Coronary artery (tissue), 2 donors: ENCODE measurements around the gene CD2AP.

ENCODE experiments used
- DNase-seq: peaks from one replicate; pipeline ENCODE4 v3.0.0-alpha.2; 2017; ENCODE audit warnings: low spot score
- H3K27ac ChIP-seq, 2 donors: fragments of 200-600 bp; sonication (generic); one replicate each; pipeline ENCODE4 v1.5.1; 2016 to 2019
- H3K4me3 ChIP-seq: fragments of 200-600 bp; sonication (generic); 2 replicates; pipeline ENCODE4 v1.5.1; 2016; ENCODE audit warnings: mild to moderate bottlenecking, moderate library complexity
- TF ChIP-seq, protein P1 (sequence below): fragments of 200-600 bp; sonication (generic); IDR thresholded peaks from one replicate; pipeline ENCODE4 v1.5.1; 2019; ENCODE audit warnings: antibody characterized with exemption

Gene CD2AP

DNA sequence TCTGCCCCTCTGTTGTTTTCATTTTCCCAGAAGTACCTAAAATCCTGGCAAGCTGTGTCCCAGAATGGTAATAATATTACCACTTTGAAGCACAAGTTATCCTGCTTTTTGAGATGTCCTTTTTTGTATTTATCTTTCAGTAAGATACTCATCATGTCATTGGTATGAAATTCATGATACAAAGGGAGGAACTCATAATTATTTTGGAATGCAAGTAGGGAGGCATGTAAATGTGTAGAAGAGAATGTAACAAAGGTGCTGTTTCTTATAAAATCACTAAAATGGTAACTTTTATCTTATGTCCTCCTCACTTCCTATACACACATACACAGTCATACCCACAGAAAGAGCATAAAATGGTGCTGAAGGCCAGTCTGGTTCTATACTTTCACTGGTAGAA lies 109.9 kb downstream of the CD2AP start:
- TF ChIP-seq, protein P1, sequence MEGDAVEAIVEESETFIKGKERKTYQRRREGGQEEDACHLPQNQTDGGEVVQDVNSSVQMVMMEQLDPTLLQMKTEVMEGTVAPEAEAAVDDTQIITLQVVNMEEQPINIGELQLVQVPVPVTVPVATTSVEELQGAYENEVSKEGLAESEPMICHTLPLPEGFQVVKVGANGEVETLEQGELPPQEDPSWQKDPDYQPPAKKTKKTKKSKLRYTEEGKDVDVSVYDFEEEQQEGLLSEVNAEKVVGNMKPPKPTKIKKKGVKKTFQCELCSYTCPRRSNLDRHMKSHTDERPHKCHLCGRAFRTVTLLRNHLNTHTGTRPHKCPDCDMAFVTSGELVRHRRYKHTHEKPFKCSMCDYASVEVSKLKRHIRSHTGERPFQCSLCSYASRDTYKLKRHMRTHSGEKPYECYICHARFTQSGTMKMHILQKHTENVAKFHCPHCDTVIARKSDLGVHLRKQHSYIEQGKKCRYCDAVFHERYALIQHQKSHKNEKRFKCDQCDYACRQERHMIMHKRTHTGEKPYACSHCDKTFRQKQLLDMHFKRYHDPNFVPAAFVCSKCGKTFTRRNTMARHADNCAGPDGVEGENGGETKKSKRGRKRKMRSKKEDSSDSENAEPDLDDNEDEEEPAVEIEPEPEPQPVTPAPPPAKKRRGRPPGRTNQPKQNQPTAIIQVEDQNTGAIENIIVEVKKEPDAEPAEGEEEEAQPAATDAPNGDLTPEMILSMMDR, result no peak
- no peak for DNase-seq
- Histone ChIP-seq H3K4me3 (no peak overlapping the region), H3K27ac (no peak overlapping the region)

DNA sequence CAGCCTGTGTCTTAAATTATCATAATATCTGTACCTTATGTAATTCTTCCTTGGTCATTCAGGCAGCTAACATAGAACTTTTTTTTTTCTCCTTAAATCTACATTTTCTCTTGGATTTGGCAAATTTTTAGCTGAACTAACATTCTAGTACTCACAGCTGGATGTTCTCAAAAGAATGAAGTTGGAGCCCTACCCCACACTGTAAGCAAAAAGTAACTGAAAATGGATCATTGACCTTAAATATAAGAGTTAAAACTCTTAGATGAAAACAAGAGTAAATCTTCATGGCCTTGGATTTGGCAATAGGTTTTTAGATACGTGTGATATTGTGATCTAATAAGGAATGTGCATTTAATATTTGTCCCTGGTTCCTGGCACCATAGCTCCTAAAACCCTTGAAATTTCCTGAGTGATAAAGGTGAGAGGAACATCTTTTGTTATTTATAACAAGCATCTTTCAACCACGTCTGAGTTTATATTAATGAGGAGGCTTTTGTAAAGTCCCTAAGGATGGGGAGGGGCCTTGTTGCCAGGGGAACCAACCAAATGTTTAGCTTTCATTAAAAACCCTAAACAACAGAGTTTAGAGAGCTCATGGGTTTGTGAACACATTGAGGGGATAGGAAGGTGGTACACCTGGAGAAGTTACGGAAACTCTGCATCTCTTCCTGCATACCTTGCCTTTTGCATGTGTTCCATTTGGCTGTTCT lies 114.7 kb downstream of the CD2AP start:
- H3K4me3 ChIP-seq, result no peak overlapping the region
- no peak for DNase-seq
- no peak overlapping the region for H3K27ac ChIP-seq
- TF ChIP-seq, protein P1, result no peak

DNA sequence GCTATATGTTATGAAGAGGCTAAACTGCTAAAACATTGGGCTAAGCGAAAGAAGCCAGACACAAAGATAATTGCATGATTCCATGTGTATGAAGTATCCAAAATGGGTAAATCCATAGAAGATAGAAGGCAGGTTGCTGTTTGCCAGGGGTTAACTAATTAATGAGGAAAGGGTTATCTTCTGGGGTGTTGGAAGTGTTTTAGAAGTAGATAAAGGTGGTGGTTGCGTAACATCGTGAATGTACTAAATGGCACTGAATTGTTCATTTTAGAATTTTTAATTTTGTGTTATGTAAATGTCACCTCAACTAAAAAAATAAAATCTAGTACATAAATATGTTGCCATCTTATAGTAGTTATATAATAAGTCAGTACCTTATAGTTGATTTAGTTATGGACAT lies 116.4 kb downstream of the CD2AP start:
- no peak for DNase-seq
- TF ChIP-seq, protein P1, result no peak
- no peak overlapping the region for H3K27ac ChIP-seq
- H3K4me3 ChIP-seq, result no peak overlapping the region

GRCh38 chr6:47595785-47596184 lies 118.2 kb downstream of the CD2AP start:
- TF ChIP-seq, protein P1, result no peak
- Histone ChIP-seq H3K4me3 (no peak overlapping the region), H3K27ac (no peak overlapping the region)
- no peak for DNase-seq

- DNase-seq, result no peak
- Histone ChIP-seq H3K4me3 (no peak overlapping the region), H3K27ac (no peak overlapping the region)
- TF ChIP-seq, protein P1, result no peak
These were observed 120.8 kb downstream of the CD2AP start for GRCh38 chr6:47598367-47598766.

DNA sequence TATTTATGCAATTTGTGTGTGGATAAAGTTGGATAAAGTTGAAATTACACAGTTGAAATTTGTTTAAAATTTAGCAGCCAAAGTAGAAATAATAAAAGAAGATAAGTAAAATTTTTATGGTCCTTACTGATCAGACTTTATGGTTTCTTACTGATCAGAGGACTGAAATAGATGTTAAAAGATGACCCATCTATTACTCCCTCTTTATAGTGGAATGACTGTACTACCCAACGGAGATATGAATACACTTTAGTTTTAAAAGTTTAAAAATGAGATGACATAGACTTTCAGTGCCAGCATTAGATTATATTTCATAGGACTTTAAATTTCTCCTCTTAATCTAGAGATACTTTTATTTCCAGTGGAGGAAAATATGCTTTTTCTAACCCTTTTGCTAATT lies 121.9 kb downstream of the CD2AP start:
- no peak overlapping the region for H3K4me3 ChIP-seq
- no peak overlapping the region for H3K27ac ChIP-seq
- no peak for DNase-seq
- TF ChIP-seq, protein P1, result no peak

DNA sequence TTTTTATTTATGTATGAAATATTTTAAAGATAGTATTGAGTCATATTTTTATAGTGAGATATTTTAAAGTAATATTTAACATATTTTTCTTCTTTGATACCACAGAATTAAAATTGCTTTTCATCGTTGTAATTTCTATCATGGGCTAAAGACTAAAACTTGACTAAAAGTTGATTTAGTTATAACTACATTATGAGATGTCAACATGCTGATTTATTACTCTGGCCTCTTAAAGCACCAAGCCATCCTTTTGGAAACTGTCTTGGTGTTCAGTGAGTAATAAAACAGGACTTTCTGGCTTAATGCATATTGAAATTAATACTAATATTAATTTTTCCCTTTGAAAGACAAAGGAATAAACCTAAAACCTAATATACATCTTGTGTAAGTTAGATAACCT lies 125.6 kb downstream of the CD2AP start:
- Histone ChIP-seq H3K4me3 (no peak overlapping the region), H3K27ac (no peak overlapping the region)
- DNase-seq, result no peak
- TF ChIP-seq, protein P1, result no peak
